NCI-H1930 (cell line): ENCODE data around the gene YBEY.
A peak's percentile ranks its signal among the peaks of the same experiment; 100 is the strongest.
"Not testable (repeated sequence)": the region's sequence is repeated elsewhere in the genome, so short reads cannot be mapped to it uniquely, and the experiment has no call there.

ENCODE experiments used
- DNase-seq, 2 experiments: peaks; one replicate each; lab custom pipeline; 2025; lab: John Stamatoyannopoulos, UW

Gene YBEY

DNA sequence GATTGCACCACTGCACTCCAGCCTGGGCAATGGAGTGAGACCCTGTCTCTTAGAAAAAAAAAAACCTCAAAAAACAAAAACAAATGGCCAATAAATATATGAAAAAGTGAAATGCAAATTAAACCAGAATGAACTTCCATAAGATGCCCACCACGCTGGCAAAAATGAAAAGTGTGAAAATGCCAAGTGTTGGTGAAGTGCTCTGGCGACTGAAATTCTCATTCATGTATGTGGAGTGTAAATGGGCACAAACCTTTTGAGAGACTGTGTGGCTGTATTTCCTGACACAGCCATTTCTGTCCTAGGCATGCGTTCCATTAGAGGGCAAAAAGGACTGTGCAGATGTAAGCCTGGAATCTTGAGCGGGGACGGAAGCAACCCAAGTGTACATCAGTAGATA lies 18.3 kb downstream of the YBEY start:
- DNase-seq = no peak

DNA sequence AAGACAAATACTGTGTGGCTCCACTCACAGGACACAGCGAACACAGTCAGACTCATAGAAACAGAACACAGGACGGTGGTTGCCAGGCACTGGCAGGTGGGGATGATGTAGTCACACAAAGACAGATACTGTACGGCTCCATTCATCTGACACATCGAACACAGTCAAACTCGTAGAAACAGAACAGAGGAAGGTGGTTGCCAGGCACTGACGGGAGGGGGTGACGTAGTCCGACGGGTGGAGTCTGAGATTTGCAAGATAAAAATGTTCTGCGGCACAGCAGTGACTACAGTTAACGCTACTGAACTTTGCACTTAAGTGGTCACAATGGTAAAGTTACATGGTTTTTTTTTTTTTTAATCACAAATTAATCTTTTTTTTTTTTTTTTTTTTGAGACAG lies 18.8 kb downstream of the YBEY start:
- DNase-seq = no peak

GRCh38 chr21:46307625-46308024 lies 21.5 kb downstream of the YBEY start:
- no peak for DNase-seq

DNA sequence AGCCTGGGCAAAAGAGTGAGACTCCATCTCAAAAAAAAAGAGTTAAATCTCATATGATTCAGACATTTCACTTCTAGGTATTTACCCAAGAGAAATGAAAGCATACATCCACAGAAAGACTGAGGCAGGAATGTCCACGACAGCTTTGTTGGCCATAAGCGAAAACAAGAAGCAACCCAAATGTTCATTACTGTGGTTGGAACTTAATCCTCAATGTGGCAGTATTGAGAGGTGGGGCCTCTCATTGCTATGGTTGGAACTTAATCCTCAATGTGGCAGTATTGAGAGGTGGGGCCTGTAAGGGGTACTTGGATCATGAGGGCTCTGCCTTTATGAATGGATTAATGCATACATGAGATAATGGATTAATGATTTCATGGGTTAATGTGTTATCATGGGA lies 22.3 kb downstream of the YBEY start:
- no peak for DNase-seq

DNA sequence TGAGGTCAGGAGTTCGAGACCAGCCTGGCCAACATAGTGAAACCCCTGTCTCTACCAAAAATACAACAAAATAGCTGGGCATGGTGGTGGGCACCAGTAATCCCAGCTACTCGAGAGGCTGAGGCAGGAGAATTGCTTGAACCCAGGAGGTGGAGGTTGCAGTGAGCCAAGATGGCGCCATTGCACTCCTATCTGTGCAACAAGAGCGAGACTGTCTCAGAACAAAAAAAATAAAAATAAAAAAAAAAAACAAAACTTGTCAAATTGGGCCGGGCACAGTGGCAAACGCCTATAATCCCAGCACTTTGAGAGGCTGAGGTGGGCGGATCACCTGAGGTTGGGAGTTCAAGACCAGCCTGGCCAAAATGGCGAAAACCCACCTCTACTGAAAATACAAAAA lies 24.1 kb downstream of the YBEY start:
- DNase-seq = not testable (repeated sequence)

- no peak for DNase-seq
Measured at GRCh38 chr21:46311568-46311967, 25.4 kb downstream of the YBEY start.

DNA sequence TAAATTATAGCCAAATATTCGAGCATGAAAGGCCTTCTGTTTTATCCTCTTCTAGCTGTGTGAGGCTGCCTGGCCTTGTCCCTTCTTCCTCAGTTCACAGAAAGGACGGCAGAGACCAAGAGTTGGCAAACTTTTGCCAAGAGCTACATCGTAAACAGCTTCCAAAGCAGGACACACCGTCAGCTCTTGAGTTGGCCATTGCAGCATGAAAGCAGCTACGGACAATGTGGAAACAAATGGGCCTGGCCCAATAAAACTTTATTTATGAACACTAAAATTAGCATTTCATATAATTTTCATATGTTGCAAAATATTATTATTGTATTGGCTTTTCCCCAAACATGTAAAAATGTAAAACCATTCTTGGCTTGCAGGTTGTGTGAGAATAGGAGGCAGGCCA lies 26.8 kb downstream of the YBEY start:
- no peak for DNase-seq

- no peak for DNase-seq
Measured at GRCh38 chr21:46314441-46315020, 28.4 kb downstream of the YBEY start.

GRCh38 chr21:46316708-46317324 lies 30.7 kb downstream of the YBEY start:
- DNase-seq = no peak

- no peak for DNase-seq
Measured at GRCh38 chr21:46317710-46318463, 31.7 kb downstream of the YBEY start.

DNA sequence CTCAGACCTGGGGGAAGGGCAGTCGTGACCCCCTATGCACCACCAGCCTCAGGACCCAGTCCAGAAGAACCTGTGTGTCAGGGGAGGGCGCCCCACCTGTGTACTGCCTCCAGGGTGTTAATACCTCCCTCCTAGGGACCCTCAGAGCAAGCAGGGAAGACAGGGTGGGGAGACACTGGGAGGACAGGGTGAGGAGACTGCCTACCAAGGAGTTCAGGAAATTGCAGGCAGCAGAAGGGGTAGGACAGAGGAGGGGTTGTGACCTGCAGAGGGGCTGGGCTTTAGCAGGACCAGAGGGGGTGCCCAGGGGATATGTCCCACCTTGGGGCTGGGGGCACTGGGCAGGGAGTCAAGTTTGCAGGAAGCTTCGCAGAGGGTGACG lies 32.3 kb downstream of the YBEY start:
- DNase-seq = no peak

DNA sequence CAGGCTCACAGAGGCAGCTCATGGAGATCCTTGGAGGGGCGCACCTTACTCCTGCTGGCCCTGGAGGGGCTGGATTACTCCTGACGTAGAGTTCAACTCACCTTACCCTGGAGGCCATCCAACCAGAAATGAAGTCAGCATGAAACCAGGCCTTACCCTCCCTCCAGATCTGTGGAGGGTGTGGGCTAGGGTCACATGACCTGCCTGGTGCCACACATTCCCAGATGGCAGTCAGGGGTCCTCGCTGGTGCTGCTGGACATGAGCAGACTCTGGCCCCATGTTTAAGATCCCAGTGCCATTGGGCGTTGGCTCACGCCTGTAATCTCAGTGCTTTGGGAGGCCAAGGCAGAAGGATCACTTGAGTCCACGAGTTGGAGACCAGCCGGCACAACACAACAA lies 33.0 kb downstream of the YBEY start:
- DNase-seq = no peak

DNA sequence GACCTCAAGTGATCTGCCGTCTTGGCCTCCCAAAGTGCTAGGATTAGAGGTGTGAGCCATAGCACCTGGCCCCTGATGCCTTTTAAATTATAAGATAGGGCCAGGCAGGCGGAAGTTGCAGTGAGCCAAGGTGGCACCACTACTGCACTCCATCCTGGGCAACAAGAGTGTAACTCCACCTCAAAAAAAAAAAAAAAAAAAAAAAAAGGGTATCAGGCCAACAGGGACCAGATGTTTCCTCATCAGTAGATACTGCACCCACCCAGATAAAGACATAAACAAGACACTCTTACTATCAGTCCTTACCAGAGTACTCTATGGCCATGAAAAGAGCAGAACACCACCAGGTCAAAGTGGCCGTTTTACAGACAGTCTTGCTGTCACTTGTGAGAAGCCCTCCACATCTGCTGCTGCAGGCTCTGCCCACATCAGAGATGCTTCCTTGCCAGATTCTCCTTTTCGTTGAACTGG lies 34.2 kb downstream of the YBEY start:
- DNase-seq = no peak

DNA sequence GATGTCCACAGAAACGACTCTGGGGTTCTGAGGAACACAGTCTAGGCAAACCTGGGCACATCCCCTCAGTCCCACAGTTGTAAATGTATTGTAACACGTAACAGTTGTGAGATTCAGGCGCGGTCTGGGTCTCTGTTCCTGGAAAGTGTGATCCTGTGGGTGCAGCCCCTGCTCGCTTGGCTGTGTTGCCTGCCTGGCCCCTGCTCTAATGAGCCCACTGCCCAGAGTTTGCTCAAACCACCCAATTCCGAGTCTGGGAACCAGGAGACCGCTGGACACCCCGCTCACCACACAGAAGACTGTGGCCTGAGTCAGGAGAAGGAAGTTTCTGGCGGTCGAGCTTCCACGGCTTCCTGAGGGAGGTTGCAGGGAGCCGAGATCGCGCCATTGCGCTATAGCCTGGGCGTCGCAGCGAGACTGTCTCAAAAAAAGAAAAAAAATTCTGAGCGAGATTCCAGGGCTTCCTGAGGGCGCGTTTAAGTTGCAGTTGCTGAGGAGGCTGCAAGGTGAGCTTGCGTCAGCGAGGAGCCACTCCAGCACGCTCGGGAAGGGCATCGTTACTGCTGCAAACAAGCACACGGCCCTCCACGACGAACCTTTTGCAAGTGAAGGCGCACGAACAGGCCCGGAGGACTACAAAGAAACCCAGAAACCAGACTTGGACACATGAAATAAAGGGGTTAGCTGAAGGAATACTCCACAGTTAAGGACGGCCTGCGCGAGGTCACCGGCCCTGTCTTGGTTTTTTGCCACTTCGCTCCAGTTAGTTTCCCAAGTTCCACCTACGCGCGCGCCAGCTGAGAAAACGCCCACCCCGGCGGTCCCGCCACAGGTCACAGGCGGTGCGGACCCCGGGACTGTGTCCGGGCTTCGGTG lies 36.4 kb downstream of the YBEY start:
- DNase-seq = no peak

DNA sequence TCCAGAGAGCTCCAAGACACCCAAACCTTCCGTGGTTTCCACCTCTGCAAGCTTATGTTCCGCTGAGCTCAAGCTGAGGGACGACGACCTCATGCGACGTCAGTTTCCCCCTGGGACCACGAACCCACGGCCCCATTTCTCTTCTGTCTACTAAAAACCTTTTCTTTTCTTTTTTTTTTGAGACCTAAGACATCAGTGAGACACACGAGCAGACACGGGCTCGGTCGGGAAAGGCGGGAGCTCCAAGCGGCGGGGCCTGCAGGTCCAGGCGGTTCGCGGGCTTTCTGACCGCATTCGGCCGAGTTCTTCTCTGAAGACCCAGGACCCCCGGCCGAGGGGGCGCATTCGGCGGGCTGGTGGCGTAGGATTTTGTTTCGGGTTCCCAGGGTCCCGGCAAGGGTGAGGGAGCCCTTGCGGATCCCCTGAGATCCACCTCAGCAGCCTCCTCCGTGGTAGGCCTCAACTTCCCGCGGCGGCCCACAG lies 37.1 kb downstream of the YBEY start:
- DNase-seq = no peak

DNA sequence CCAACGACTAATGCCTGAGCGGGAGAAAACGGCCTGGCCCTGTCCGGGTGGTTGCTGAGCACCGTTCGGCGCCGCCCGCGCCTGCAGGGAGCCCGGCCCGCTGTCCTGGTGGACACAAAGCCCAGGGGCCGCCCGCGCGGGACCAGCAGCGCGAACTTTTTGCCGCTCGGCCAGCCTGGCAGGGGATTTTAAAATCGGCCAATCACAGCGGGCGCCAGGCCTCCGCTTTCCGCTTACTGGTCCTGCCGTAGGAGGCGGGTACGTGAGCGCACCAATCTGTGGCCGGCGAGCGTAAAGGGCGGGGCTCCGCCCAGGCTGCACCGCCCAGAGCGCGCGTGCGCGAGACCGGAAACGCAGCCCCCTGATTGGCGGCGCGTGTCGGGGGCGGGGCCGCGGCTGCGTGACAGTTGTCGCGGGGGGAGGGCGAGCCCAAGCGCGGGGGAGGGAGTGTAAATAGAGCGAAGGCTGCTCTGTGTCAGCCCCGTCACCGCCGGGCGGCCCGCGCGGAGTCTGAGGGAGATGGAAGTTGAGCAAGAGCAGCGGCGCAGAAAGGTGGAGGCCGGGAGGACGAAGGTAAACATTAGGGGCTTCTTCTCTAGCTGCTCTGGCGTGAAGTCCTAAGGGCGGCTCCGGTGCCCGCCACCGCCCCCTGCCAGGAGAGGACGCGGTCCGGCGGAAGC lies 37.7 kb downstream of the YBEY start, which contains the start of the genes C21orf58 and PCNT:
Gene C21orf58, minus strand, starts transcription at position 161 of the 680 bp plus-strand sequence. CDS start 1,132 bp downstream, outside the sequence.
Gene PCNT, plus strand, starts transcription at position 447 of the 680 bp plus-strand sequence. Its CDS starts 73 bp downstream, at position 520.
- DNase-seq = peak; percentile 95 to 96

DNA sequence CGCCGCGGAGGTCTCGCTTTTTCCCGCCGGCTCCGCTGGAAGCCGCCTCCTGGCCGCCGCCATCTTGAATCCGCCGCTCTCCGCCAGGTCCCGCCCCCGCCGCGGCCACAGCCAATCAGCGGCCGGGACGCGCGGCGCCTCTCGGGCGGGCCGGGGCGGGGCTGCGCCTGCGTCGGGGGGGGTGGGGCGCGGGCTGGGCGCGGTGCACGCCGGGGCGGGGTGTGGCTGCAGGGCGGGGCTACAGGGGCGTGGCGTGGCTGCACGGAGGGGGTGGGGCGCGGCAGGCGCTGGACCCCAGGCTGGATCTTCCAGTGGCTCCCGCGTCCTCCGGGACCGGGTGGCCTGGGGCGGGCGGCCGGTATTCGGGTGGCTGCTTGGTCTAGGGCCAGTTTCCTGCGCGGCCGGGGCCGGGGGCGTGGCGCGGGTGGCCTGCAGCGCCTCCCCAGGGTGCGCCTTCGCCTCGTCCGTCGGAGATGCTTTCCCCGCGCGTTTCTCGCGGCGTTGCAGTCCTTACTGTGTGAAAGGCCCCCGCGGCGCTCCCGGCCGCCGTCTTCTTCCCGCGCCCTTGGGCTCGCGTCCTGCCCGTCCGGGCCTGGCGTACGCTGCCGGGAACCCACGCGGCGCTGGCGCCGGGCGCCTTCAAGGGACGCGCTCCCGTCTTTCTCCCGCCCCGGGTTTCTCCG lies 38.4 kb downstream of the YBEY start:
- peak; percentile 61 to 83 for DNase-seq

GRCh38 chr21:46325073-46325912 lies 39.2 kb downstream of the YBEY start:
- peak; percentile 46 to 58 for DNase-seq

DNA sequence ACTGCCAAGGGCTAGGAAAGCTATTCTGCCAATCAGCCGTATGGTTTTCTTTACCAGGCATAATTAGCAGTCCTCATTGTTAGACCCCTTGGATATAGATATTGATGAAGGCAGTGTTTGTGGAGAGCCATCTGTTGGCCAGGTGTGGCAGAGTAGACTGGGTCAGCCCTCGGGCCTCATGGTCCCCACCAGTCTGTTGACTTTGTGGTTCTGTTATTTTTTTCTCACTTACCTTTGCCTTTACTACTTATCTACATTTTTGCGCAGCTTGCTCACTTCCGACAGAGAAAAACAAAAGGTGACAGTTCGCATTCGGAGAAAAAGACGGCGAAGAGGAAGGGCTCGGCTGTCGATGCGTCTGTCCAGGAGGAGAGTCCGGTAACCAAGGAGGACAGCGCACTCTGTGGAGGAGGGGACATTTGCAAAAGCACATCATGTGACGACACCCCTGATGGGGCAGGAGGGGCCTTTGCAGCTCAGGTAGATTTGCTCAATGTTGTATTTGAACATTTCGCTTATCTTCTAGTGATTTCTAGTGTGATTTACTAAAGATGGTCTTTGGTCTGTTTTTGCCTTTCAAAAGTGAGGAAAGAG lies 40.1 kb downstream of the YBEY start:
- no peak for DNase-seq
